Measurements from ENCODE around the gene PRKN.

The PRKN gene

DNA sequence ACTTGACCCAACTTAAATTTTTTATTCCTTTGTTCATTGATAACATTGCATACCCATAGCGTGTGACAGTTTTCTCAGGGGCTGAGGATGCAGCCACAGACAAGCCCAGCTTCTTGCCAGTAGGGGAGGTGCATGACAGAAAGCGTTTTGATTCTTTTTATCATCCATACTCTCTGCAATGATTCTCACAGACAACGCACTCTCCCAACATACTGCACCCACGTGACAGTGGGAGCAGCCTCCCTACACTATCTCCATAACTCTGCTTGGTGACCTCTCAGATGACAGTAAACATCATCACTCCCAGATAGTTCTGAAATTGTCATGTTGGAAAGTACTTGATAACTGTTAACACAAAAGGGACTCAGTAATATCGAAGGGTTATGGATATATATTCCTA is 972.5 kb downstream of the PRKN start:
- Histone ChIP-seq H3K4me3 (ENCODE audit: insufficient read depth, low read depth, low read length, poor library complexity, severe bottlenecking) (no peak overlapping the region), H3K27ac (ENCODE audit: insufficient read depth, low read length, poor library complexity, severe bottlenecking) (no peak overlapping the region), H3K36me3 (ENCODE audit: control insufficient read depth, insufficient read depth, low read length) (no peaks in the 10 kb centered on the region), H3K27me3 (replicated peaks; ENCODE audit: control insufficient read depth, insufficient read depth, low read length, poor library complexity, severe bottlenecking) (no peaks in the 10 kb centered on the region), H3K9me3 (ENCODE audit: control insufficient read depth, low read length) (no peaks in the 10 kb centered on the region), H3K4me1 (ENCODE audit: control insufficient read depth, insufficient read depth, low read length, poor library complexity, severe bottlenecking) (no peaks in the 10 kb centered on the region)
- DNase-seq = no peak

DNA sequence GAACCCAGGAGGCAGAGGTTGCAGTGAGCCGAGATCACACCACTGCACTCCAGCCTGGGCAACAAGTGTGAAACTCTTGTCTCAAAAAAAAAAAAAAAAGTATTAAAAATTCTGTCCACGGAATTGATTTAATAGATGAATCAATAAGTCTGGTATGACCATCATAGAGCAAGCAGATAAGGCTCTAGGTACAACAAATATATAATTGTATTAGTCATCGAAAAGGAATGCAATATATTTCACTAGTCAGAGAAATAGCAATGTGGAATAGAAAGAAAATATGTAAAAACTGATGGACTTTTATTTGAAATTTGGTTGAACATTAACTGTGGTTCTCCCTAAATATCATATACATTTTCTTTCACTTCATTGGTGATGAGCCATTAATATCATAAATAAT is 976.9 kb downstream of the PRKN start:
- no peak for DNase-seq
- Histone ChIP-seq H3K27ac (ENCODE audit: insufficient read depth, low read length, poor library complexity, severe bottlenecking) (no peak overlapping the region), H3K36me3 (ENCODE audit: control insufficient read depth, insufficient read depth, low read length) (no peaks in the 10 kb centered on the region), H3K27me3 (replicated peaks; ENCODE audit: control insufficient read depth, insufficient read depth, low read length, poor library complexity, severe bottlenecking) (no peaks in the 10 kb centered on the region), H3K9me3 (ENCODE audit: control insufficient read depth, low read length) (no peaks in the 10 kb centered on the region), H3K4me1 (ENCODE audit: control insufficient read depth, insufficient read depth, low read length, poor library complexity, severe bottlenecking) (no peaks in the 10 kb centered on the region), H3K4me3 (ENCODE audit: insufficient read depth, low read depth, low read length, poor library complexity, severe bottlenecking) (no peak overlapping the region)

DNA sequence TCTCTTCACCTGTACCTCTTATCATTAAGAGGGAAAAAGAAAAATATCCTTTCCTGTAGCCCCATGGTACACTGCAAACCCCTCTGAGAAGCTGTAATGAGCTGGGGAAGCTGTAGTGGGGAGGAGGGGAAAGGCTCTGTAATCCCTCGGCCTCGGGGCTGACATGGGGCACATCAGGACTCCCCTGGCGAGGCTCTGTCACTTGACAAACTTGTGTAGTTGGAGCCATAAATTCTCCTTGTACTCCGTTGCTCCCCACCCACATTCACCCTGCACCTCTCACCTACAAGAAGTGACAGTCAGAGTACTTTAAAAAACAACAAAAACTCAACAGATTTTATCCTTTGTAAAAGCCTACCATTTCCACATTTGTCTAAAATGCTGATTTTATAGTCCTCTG is 978.0 kb downstream of the PRKN start:
- no peaks in the 10 kb centered on the region for H3K4me1 ChIP-seq (ENCODE audit: control insufficient read depth, insufficient read depth, low read length, poor library complexity, severe bottlenecking)
- H3K4me3 ChIP-seq (ENCODE audit: insufficient read depth, low read depth, low read length, poor library complexity, severe bottlenecking) = no peak overlapping the region
- H3K36me3 ChIP-seq (ENCODE audit: control insufficient read depth, insufficient read depth, low read length) = no peaks in the 10 kb centered on the region
- no peak overlapping the region for H3K27ac ChIP-seq (ENCODE audit: insufficient read depth, low read length, poor library complexity, severe bottlenecking)
- no peaks in the 10 kb centered on the region for H3K9me3 ChIP-seq (ENCODE audit: control insufficient read depth, low read length)
- H3K27me3 ChIP-seq (replicated peaks; ENCODE audit: control insufficient read depth, insufficient read depth, low read length, poor library complexity, severe bottlenecking) = no peaks in the 10 kb centered on the region
- no peak for DNase-seq

DNA sequence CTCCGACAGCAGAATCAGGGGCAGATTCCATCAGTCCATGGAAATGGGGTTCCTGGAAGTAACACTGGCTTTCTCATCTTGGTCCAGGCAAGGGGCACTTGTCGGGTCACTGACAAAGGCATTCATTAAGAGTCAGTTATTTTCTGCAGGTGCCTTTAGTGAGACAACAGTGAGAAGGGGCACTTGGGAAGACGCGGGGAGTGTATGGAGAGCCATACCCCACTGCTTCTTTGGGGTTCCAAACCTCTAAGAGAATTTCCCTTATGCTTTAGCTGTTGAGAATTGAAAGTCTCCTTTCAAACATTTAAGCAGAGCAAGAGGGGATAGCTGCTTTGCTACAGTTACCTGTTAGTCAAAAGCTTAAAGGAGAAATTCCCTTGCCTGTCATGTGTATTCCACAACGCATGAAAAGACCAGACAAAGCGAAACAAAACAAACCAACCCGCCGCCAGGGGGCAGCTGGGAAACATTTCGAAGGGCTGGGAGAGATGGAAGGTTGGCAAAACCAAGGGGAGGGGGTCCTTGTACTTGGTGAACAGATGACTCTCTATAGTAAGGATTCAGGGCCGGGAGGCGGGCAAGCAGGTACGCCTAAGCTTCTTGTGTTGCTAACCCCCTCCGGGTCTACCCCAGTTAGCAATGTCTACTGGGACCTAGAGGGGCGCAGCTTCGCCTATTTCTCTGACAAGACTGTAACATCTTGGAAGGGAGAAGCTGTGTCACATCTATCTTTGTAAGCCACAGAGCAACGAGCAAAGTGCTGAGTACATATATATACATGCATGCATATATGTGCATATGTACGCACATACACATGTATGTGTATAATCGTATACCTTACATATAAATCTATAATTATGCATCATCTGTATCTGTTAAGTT is 978.8 kb downstream of the PRKN start:
- no peak overlapping the region for H3K4me3 ChIP-seq (ENCODE audit: insufficient read depth, low read depth, low read length, poor library complexity, severe bottlenecking)
- H3K4me1 ChIP-seq (ENCODE audit: control insufficient read depth, insufficient read depth, low read length, poor library complexity, severe bottlenecking) = no peaks in the 10 kb centered on the region
- no peaks in the 10 kb centered on the region for H3K27me3 ChIP-seq (replicated peaks; ENCODE audit: control insufficient read depth, insufficient read depth, low read length, poor library complexity, severe bottlenecking)
- no peaks in the 10 kb centered on the region for H3K36me3 ChIP-seq (ENCODE audit: control insufficient read depth, insufficient read depth, low read length)
- H3K27ac ChIP-seq (ENCODE audit: insufficient read depth, low read length, poor library complexity, severe bottlenecking) = no peak overlapping the region
- DNase-seq = no peak
- no peaks in the 10 kb centered on the region for H3K9me3 ChIP-seq (ENCODE audit: control insufficient read depth, low read length)

DNA sequence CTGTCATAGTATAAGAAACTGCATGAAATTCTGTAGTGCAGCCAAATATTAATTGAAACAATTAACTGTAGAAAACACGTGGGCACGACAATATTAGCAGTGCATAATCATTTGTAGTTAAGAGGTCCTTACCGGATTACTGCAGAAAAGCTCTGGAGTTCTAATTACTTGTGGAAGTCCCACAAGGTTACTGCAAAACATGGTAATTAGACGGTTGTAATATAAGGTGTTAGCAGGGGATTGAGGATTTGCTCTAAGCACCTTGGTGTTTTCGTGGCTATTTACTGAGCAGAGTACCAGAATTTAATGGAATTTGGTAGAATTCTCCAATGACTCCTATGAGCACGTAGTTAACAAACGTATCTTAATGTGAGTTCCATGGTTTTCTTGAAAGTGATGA is 980.1 kb downstream of the PRKN start:
- no peak for DNase-seq
- no peaks in the 10 kb centered on the region for H3K9me3 ChIP-seq (ENCODE audit: control insufficient read depth, low read length)
- H3K27me3 ChIP-seq (replicated peaks; ENCODE audit: control insufficient read depth, insufficient read depth, low read length, poor library complexity, severe bottlenecking) = no peaks in the 10 kb centered on the region
- no peak overlapping the region for H3K4me3 ChIP-seq (ENCODE audit: insufficient read depth, low read depth, low read length, poor library complexity, severe bottlenecking)
- no peaks in the 10 kb centered on the region for H3K4me1 ChIP-seq (ENCODE audit: control insufficient read depth, insufficient read depth, low read length, poor library complexity, severe bottlenecking)
- H3K36me3 ChIP-seq (ENCODE audit: control insufficient read depth, insufficient read depth, low read length) = no peaks in the 10 kb centered on the region
- H3K27ac ChIP-seq (ENCODE audit: insufficient read depth, low read length, poor library complexity, severe bottlenecking) = no peak overlapping the region

DNA sequence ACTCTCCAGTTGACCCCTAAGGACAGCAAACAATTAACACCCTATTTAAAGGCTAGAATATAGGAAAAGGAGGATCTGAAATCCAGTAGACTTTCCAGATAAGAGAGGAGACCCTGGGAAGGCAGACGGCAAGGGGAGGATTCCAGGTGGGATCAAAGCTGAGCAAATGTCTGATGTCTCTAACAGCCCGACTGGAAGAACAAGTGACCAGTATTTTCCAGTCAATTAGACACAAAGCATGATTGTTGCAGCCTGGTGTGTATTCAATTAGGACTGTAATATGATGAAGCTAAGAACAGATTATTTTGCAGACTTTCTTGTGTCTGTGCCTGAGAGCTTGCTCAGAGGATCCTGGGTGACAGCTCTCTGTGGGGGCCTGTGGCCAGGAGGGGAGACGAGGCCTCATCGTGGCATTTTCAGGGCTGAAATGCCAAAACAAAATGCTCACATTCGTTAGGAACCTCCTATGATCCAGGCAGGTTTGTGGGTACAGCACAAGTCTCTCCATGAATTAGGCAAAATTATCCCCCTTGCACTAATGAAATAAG is 981.9 kb downstream of the PRKN start:
- no peak overlapping the region for H3K4me3 ChIP-seq (ENCODE audit: insufficient read depth, low read depth, low read length, poor library complexity, severe bottlenecking)
- H3K4me1 ChIP-seq (ENCODE audit: control insufficient read depth, insufficient read depth, low read length, poor library complexity, severe bottlenecking) = no peaks in the 10 kb centered on the region
- no peaks in the 10 kb centered on the region for H3K9me3 ChIP-seq (ENCODE audit: control insufficient read depth, low read length)
- H3K27ac ChIP-seq (ENCODE audit: insufficient read depth, low read length, poor library complexity, severe bottlenecking) = no peak overlapping the region
- no peaks in the 10 kb centered on the region for H3K27me3 ChIP-seq (replicated peaks; ENCODE audit: control insufficient read depth, insufficient read depth, low read length, poor library complexity, severe bottlenecking)
- DNase-seq = no peak
- no peaks in the 10 kb centered on the region for H3K36me3 ChIP-seq (ENCODE audit: control insufficient read depth, insufficient read depth, low read length)

DNA sequence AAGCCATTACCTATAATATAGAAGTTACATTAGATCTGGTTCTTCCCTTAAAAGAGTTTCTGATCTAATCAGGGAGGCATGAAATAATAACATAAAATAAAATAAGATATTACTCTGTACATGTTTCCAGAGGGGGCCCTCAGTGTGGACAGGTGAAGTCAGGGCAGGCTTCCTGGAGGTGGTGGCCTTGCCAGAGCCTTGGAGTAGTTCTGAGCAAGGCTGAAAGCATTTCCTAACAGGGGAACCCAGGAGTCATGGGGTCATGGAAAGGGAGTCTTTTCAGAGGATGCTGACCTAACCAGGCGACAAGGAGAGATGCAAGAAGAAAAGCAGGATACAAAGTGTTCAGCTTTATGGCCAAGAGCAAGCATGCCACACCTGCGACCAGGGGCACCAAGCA is 982.4 kb downstream of the PRKN start:
- Histone ChIP-seq H3K4me1 (ENCODE audit: control insufficient read depth, insufficient read depth, low read length, poor library complexity, severe bottlenecking) (no peaks in the 10 kb centered on the region), H3K27ac (ENCODE audit: insufficient read depth, low read length, poor library complexity, severe bottlenecking) (no peak overlapping the region), H3K9me3 (ENCODE audit: control insufficient read depth, low read length) (no peaks in the 10 kb centered on the region), H3K4me3 (ENCODE audit: insufficient read depth, low read depth, low read length, poor library complexity, severe bottlenecking) (no peak overlapping the region), H3K36me3 (ENCODE audit: control insufficient read depth, insufficient read depth, low read length) (no peaks in the 10 kb centered on the region), H3K27me3 (replicated peaks; ENCODE audit: control insufficient read depth, insufficient read depth, low read length, poor library complexity, severe bottlenecking) (no peaks in the 10 kb centered on the region)
- DNase-seq = no peak

DNA sequence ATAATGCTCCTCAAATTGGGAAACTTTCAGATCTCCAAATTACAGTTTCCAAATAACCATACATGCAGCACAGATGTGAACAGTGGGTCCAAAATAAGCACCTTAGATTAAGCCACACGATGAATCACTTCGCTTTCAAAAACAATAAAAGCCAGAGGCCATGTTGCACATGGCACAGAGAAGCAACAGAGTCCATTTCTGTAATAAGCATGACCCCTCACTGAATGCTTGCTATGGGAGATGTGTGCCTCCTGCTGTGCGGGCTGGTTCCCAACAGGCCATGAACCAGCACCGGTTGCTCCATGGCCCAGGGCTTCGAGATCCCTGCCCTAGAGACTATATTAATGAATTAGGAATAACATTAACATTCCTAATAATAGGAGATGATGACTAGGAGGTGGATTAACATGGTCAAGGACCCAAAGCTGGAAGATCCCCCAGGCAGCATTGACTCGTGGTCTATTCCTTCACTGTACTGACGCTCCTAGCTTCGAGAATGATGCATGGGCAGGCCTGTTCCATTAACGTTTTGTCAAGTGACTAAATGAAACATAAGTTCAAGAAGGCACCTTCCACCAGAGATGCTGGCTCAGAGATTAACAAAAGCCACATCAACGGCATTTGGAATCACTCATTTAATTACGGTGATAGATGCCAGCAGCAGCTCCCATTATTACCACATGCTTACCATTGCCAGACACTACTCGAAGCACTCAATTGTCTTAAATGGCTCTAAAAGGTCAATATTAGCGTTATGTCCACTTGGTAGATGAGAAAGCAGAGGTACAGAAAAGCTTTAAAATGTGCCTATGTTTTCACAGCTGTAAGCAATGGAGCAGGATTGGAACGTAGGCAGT is 983.1 kb downstream of the PRKN start:
- no peak overlapping the region for H3K4me3 ChIP-seq (ENCODE audit: insufficient read depth, low read depth, low read length, poor library complexity, severe bottlenecking)
- no peak for DNase-seq
- H3K27me3 ChIP-seq (replicated peaks; ENCODE audit: control insufficient read depth, insufficient read depth, low read length, poor library complexity, severe bottlenecking) = no peaks in the 10 kb centered on the region
- no peaks in the 10 kb centered on the region for H3K9me3 ChIP-seq (ENCODE audit: control insufficient read depth, low read length)
- H3K36me3 ChIP-seq (ENCODE audit: control insufficient read depth, insufficient read depth, low read length) = no peaks in the 10 kb centered on the region
- H3K27ac ChIP-seq (ENCODE audit: insufficient read depth, low read length, poor library complexity, severe bottlenecking) = no peak overlapping the region
- H3K4me1 ChIP-seq (ENCODE audit: control insufficient read depth, insufficient read depth, low read length, poor library complexity, severe bottlenecking) = no peaks in the 10 kb centered on the region

DNA sequence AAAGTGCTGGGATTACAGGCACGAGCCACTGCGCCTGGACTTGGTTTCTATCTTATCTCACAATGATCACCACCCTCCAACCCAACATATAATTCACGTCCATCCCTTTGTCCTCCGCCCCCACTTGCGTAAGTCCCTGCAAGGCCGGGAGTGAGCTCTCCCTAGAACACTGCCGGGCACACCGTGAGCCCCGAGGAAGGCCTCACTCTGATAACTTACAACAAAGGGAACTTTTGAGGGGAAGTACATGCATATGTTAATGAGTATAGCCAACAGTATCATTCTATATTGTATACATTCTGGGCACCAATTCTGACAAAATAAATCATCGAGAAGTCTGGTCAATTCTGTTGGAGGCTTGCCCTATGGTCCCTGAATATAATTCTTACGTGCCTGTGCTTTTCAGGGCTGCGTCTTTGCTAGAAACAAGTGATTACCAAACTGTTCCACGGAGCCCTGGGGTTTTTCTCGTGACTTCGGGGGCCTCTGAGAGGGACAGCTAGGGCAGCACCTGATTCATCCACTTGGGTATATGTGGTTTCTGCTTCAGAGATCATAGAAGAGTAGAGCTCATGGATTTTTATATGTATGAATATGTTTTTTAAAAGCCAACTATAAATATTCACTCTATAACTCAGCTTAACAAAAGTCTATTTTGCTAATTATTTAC is 983.9 kb downstream of the PRKN start:
- no peaks in the 10 kb centered on the region for H3K4me1 ChIP-seq (ENCODE audit: control insufficient read depth, insufficient read depth, low read length, poor library complexity, severe bottlenecking)
- no peak for DNase-seq
- no peak overlapping the region for H3K4me3 ChIP-seq (ENCODE audit: insufficient read depth, low read depth, low read length, poor library complexity, severe bottlenecking)
- H3K27me3 ChIP-seq (replicated peaks; ENCODE audit: control insufficient read depth, insufficient read depth, low read length, poor library complexity, severe bottlenecking) = no peaks in the 10 kb centered on the region
- H3K27ac ChIP-seq (ENCODE audit: insufficient read depth, low read length, poor library complexity, severe bottlenecking) = no peak overlapping the region
- H3K9me3 ChIP-seq (ENCODE audit: control insufficient read depth, low read length) = no peaks in the 10 kb centered on the region
- no peaks in the 10 kb centered on the region for H3K36me3 ChIP-seq (ENCODE audit: control insufficient read depth, insufficient read depth, low read length)

Data from effector memory CD4-positive, alpha-beta T cell (primary cell).